ENCODE data around the gene AK8. TPM values are rescaled to one million over a fixed set of nuclear protein-coding genes. Genes with fewer than 3 reads are reported as not detected.

Gene AK8
- total RNA-seq, 1 experiment from 2014 or later = 0.88 TPM

GRCh38 chr9:132857031-132857430, 21.1 kb downstream of the AK8 start:
- Mint-ChIP-seq H3K4me1 (ENCODE audit: low read depth, unreplicated experiment) (no peaks in the 10 kb centered on the region), H3K36me3 (ENCODE audit: insufficient read depth, unreplicated experiment) (no peaks in the 10 kb centered on the region), H3K4me3 (ENCODE audit: unreplicated experiment) (no peak overlapping the region), H3K27ac (ENCODE audit: unreplicated experiment) (no peak overlapping the region), H3K27me3 (ENCODE audit: insufficient read depth, unreplicated experiment) (peaks cover 10% of the 10 kb centered on the region), H3K9me3 (ENCODE audit: unreplicated experiment) (no peaks in the 10 kb centered on the region)
- no peak overlapping the region for H3K4me3 ChIP-seq (ENCODE audit: low read depth, low read length)
- no peak for DNase-seq
- CTCF ChIA-PET = no interaction called here
- no peaks in the 10 kb centered on the region for H3K9me3 ChIP-seq
- TF ChIP-seq, protein P1, sequence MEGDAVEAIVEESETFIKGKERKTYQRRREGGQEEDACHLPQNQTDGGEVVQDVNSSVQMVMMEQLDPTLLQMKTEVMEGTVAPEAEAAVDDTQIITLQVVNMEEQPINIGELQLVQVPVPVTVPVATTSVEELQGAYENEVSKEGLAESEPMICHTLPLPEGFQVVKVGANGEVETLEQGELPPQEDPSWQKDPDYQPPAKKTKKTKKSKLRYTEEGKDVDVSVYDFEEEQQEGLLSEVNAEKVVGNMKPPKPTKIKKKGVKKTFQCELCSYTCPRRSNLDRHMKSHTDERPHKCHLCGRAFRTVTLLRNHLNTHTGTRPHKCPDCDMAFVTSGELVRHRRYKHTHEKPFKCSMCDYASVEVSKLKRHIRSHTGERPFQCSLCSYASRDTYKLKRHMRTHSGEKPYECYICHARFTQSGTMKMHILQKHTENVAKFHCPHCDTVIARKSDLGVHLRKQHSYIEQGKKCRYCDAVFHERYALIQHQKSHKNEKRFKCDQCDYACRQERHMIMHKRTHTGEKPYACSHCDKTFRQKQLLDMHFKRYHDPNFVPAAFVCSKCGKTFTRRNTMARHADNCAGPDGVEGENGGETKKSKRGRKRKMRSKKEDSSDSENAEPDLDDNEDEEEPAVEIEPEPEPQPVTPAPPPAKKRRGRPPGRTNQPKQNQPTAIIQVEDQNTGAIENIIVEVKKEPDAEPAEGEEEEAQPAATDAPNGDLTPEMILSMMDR (IDR thresholded peaks at IDR 0.05; ENCODE audit: insufficient read depth in 1 of 2, low read depth in 1 of 2, low read length in 1 of 2, severe bottlenecking in 1 of 2, unreplicated experiment in 1 of 2) = no peak
- intact Hi-C loops (cut with micrococcal nuclease; ENCODE audit: unreplicated experiment) = no loop called here
- POLR2A ChIA-PET = no interaction called here
- no peaks in the 10 kb centered on the region for H3K36me3 ChIP-seq (ENCODE audit: control insufficient read depth, insufficient read depth, low read length)
- no peaks in the 10 kb centered on the region; the same call in 1 of the 2 replicates for H3K27me3 ChIP-seq (replicated peaks; ENCODE audit: control insufficient read depth, insufficient read depth, low read length)
- BruUV-seq (replicated peaks) = no TSS peak
- no peaks in the 10 kb centered on the region for H3K4me1 ChIP-seq

GRCh38 chr9:132855904-132856303, 22.2 kb downstream of the AK8 start:
- no peaks in the 10 kb centered on the region for H3K9me3 ChIP-seq
- intact Hi-C loops (cut with micrococcal nuclease; ENCODE audit: unreplicated experiment) = no loop called here
- no peaks in the 10 kb centered on the region for H3K36me3 ChIP-seq (ENCODE audit: control insufficient read depth, insufficient read depth, low read length)
- no peak overlapping the region for H3K4me3 Mint-ChIP-seq (ENCODE audit: unreplicated experiment)
- BruUV-seq (replicated peaks) = no TSS peak
- no peaks in the 10 kb centered on the region for H3K4me1 Mint-ChIP-seq (ENCODE audit: low read depth, unreplicated experiment)
- no peak overlapping the region for H3K4me3 ChIP-seq (ENCODE audit: low read depth, low read length)
- H3K27me3 Mint-ChIP-seq (ENCODE audit: insufficient read depth, unreplicated experiment) = peaks cover 10% of the 10 kb centered on the region
- POLR2A ChIA-PET = no interaction called here
- H3K27me3 ChIP-seq (replicated peaks; ENCODE audit: control insufficient read depth, insufficient read depth, low read length) = no peaks in the 10 kb centered on the region; the same call in 1 of the 2 replicates
- H3K9me3 Mint-ChIP-seq (ENCODE audit: unreplicated experiment) = no peaks in the 10 kb centered on the region
- CTCF ChIA-PET = no interaction called here
- no peaks in the 10 kb centered on the region for H3K36me3 Mint-ChIP-seq (ENCODE audit: insufficient read depth, unreplicated experiment)
- H3K4me1 ChIP-seq = no peaks in the 10 kb centered on the region
- H3K27ac Mint-ChIP-seq (ENCODE audit: unreplicated experiment) = no peak overlapping the region
- TF ChIP-seq, protein P1 (IDR thresholded peaks at IDR 0.05; ENCODE audit: insufficient read depth in 1 of 2, low read depth in 1 of 2, low read length in 1 of 2, severe bottlenecking in 1 of 2, unreplicated experiment in 1 of 2) = no peak
- DNase-seq = no peak

GRCh38 chr9:132854832-132855231, 23.3 kb downstream of the AK8 start:
- Histone ChIP-seq H3K9me3 (no peaks in the 10 kb centered on the region), H3K4me1 (no peaks in the 10 kb centered on the region), H3K36me3 (ENCODE audit: control insufficient read depth, insufficient read depth, low read length) (no peaks in the 10 kb centered on the region), H3K27me3 (replicated peaks; ENCODE audit: control insufficient read depth, insufficient read depth, low read length) (no peaks in the 10 kb centered on the region; the same call in 1 of the 2 replicates), H3K4me3 (ENCODE audit: low read depth, low read length) (no peak overlapping the region)
- ChIA-PET POLR2A (no interaction called here), CTCF (interaction anchor here (0.7 kb wide), 1 partner anchor 290 kb away, joined by 4 read pairs; no protein-coding TSS in a partner anchor)
- no peaks in the 10 kb centered on the region for H3K4me1 Mint-ChIP-seq (ENCODE audit: low read depth, unreplicated experiment)
- no peaks in the 10 kb centered on the region for H3K36me3 Mint-ChIP-seq (ENCODE audit: insufficient read depth, unreplicated experiment)
- no peak overlapping the region for H3K4me3 Mint-ChIP-seq (ENCODE audit: unreplicated experiment)
- TF ChIP-seq, protein P1 (IDR thresholded peaks at IDR 0.05; ENCODE audit: insufficient read depth in 1 of 2, low read depth in 1 of 2, low read length in 1 of 2, severe bottlenecking in 1 of 2, unreplicated experiment in 1 of 2) = no peak
- H3K27me3 Mint-ChIP-seq (ENCODE audit: insufficient read depth, unreplicated experiment) = peaks cover 10% of the 10 kb centered on the region
- BruUV-seq (replicated peaks) = no TSS peak
- H3K27ac Mint-ChIP-seq (ENCODE audit: unreplicated experiment) = no peak overlapping the region
- intact Hi-C loops (cut with micrococcal nuclease; ENCODE audit: unreplicated experiment) = no loop called here
- H3K9me3 Mint-ChIP-seq (ENCODE audit: unreplicated experiment) = no peaks in the 10 kb centered on the region
- DNase-seq = no peak

Measured in Caco-2 (cell line).